ES-I3 (cell line): Measurements from ENCODE around the gene RHOD.

Experiments
- H3K36me3 ChIP-seq: 2 replicates; pipeline ENCODE4 v1.6.1; 2013; ENCODE audit warnings: mild to moderate bottlenecking, low read length, control low read depth, moderate library complexity; ENCODE audit not compliant: insufficient read depth
- H3K4me1 ChIP-seq: 2 replicates; pipeline ENCODE4 v1.6.1; 2013; ENCODE audit warnings: mild to moderate bottlenecking, control low read depth, low read length; ENCODE audit not compliant: insufficient read depth
- H3K9ac ChIP-seq: 2 replicates; pipeline ENCODE4 v1.6.1; 2013; ENCODE audit warnings: low read depth, mild to moderate bottlenecking, low read length, moderate library complexity
- H3K9me3 ChIP-seq: 2 replicates; pipeline ENCODE4 v1.6.1; 2013; ENCODE audit warnings: mild to moderate bottlenecking, low read length, moderate library complexity; ENCODE audit not compliant: control insufficient read depth, insufficient read depth

RHOD gene

GRCh38 chr11:67099831-67100324 is 43.2 kb downstream of the RHOD start:
- no peak overlapping the region for H3K9ac ChIP-seq
- H3K4me1 ChIP-seq, result peaks cover 6% of the 10 kb centered on the region; the same call in 1 of the 2 replicates
- no peaks in the 10 kb centered on the region for H3K36me3 ChIP-seq
- H3K9me3 ChIP-seq, result no peaks in the 10 kb centered on the region

GRCh38 chr11:67102664-67103063 is 46.0 kb downstream of the RHOD start:
- Histone ChIP-seq H3K9ac (no peak overlapping the region), H3K9me3 (no peaks in the 10 kb centered on the region), H3K4me1 (peaks cover 6% of the 10 kb centered on the region; the same call in 1 of the 2 replicates), H3K36me3 (no peaks in the 10 kb centered on the region)

- H3K36me3 ChIP-seq, result no peaks in the 10 kb centered on the region
- peaks cover 6% of the 10 kb centered on the region; the same call in 1 of the 2 replicates for H3K4me1 ChIP-seq
- H3K9me3 ChIP-seq, result no peaks in the 10 kb centered on the region
- no peak overlapping the region for H3K9ac ChIP-seq
These were observed 49.3 kb downstream of the RHOD start for GRCh38 chr11:67105964-67106363.

GRCh38 chr11:67111261-67111660 is 54.6 kb downstream of the RHOD start:
- Histone ChIP-seq H3K9me3 (no peaks in the 10 kb centered on the region), H3K36me3 (no peaks in the 10 kb centered on the region), H3K9ac (no peak overlapping the region), H3K4me1 (peaks cover 10% of the 10 kb centered on the region)

- Histone ChIP-seq H3K9me3 (no peaks in the 10 kb centered on the region), H3K4me1 (peaks cover 18% of the 10 kb centered on the region), H3K9ac (no peak overlapping the region), H3K36me3 (no peaks in the 10 kb centered on the region)
These were observed 56.6 kb downstream of the RHOD start for GRCh38 chr11:67113231-67113721.

GRCh38 chr11:67114275-67114896 is 57.7 kb downstream of the RHOD start:
- Histone ChIP-seq H3K9ac (no peak overlapping the region), H3K9me3 (no peaks in the 10 kb centered on the region), H3K4me1 (peaks cover 18% of the 10 kb centered on the region), H3K36me3 (no peaks in the 10 kb centered on the region)

GRCh38 chr11:67116758-67117105 is 60.1 kb downstream of the RHOD start:
- H3K4me1 ChIP-seq, result peaks cover 18% of the 10 kb centered on the region
- H3K9me3 ChIP-seq, result no peaks in the 10 kb centered on the region
- no peaks in the 10 kb centered on the region for H3K36me3 ChIP-seq
- no peak overlapping the region for H3K9ac ChIP-seq

GRCh38 chr11:67117176-67117575 is 60.5 kb downstream of the RHOD start:
- no peaks in the 10 kb centered on the region for H3K36me3 ChIP-seq
- H3K9me3 ChIP-seq, result no peaks in the 10 kb centered on the region
- H3K4me1 ChIP-seq, result peaks cover 18% of the 10 kb centered on the region
- peak overlapping the region; percentile 63 for H3K9ac ChIP-seq

- no peaks in the 10 kb centered on the region for H3K36me3 ChIP-seq
- H3K4me1 ChIP-seq, result peaks cover 18% of the 10 kb centered on the region
- peak overlapping the region; percentile 63 for H3K9ac ChIP-seq
- no peaks in the 10 kb centered on the region for H3K9me3 ChIP-seq
These were observed 61.1 kb downstream of the RHOD start for GRCh38 chr11:67117672-67118180.

GRCh38 chr11:67118181-67118766 is 61.6 kb downstream of the RHOD start:
- Histone ChIP-seq H3K9me3 (no peaks in the 10 kb centered on the region), H3K36me3 (no peaks in the 10 kb centered on the region), H3K4me1 (peaks cover 15% of the 10 kb centered on the region), H3K9ac (peak overlapping the region; percentile 63)

GRCh38 chr11:67118801-67119584 is 62.3 kb downstream of the RHOD start, which contains the start of gene KDM2A:
Gene KDM2A (plus strand): TSS chr11:67119263. CDS start chr11:67121317, 2,054 bp downstream.
- H3K4me1 ChIP-seq, result peaks cover 13% of the 10 kb centered on the region
- no peaks in the 10 kb centered on the region for H3K36me3 ChIP-seq
- H3K9me3 ChIP-seq, result no peaks in the 10 kb centered on the region
- H3K9ac ChIP-seq, result peak within 1 kb of the TSS; percentile 99

GRCh38 chr11:67119585-67120391 is 63.1 kb downstream of the RHOD start:
- peak overlapping the region; percentile 99 for H3K9ac ChIP-seq
- H3K36me3 ChIP-seq, result no peaks in the 10 kb centered on the region
- H3K4me1 ChIP-seq, result peaks cover 13% of the 10 kb centered on the region
- no peaks in the 10 kb centered on the region for H3K9me3 ChIP-seq

- Histone ChIP-seq H3K9ac (peak overlapping the region; percentile 99), H3K36me3 (no peaks in the 10 kb centered on the region), H3K9me3 (no peaks in the 10 kb centered on the region), H3K4me1 (peaks cover 13% of the 10 kb centered on the region)
These were observed 63.8 kb downstream of the RHOD start for GRCh38 chr11:67120456-67120855.
